SK-N-SH (cell line): ENCODE measurements around the gene RNU5D-1. TPM values are rescaled to one million over a fixed set of nuclear protein-coding genes. Genes with fewer than 3 reads are reported as not detected.

Source experiments
- CTCF ChIA-PET: fragments of 300-600, 350-600 bp; formaldehyde crosslinking; extraction: SDS; loops from one replicate; lab custom pipeline; 2021; lab: Yijun Ruan, JAX
- POLR2A ChIA-PET: fragments of 350-600 bp; sonication (Branson Sonifier 250); formaldehyde crosslinking; extraction: SDS; loops from one replicate; lab custom pipeline; 2020; ENCODE audit warnings: antibody characterized with exemption, inconsistent platforms; lab: Yijun Ruan, JAX
- DNase-seq: peaks from one replicate; pipeline ENCODE4 v3.0.0; 2012
- H2AFZ ChIP-seq: fragments of 200-600 bp; sonication (generic); 2 replicates; pipeline ENCODE4 v1.8.1; 2016; ENCODE audit warnings: antibody characterized with exemption, mild to moderate bottlenecking, low read depth
- H3F3A ChIP-seq: fragments of 200-600 bp; sonication (generic); replicated peaks from 2 replicates; pipeline ENCODE3; 2016; ENCODE audit warnings: antibody characterized with exemption, mild to moderate bottlenecking; ENCODE audit not compliant: insufficient read depth
- H3K27ac ChIP-seq, 2 experiments: fragments of 200-500 bp in 1 of 2; fragments of 200-600 bp in 1 of 2; sonication (Bioruptor generic) in 1 of 2; sonication (generic), shearing (Covaris generic) in 1 of 2; 2 replicates each; pipeline versions ENCODE4 v1.5.1 to v1.6.1; 2014 to 2016; ENCODE audit warnings: low read depth in 2 of 2, inconsistent platforms in 1 of 2, low read length in 1 of 2, mild to moderate bottlenecking in 1 of 2, mixed read lengths in 1 of 2
- H3K27me3 ChIP-seq: fragments of 200-600 bp; sonication (generic), shearing (Covaris generic); 2 replicates; pipeline ENCODE4 v1.6.1; 2016; ENCODE audit warnings: mixed run types; ENCODE audit not compliant: insufficient read depth
- H3K36me3 ChIP-seq, 2 experiments: fragments of 200-500 bp in 1 of 2; fragments of 200-600 bp in 1 of 2; sonication (Bioruptor generic) in 1 of 2; sonication (generic) in 1 of 2; replicated peaks in 1 of 2; 2 replicates each; pipeline versions ENCODE3 to v1.5.1; 2014 to 2016; ENCODE audit warnings: low read length in 1 of 2, mild to moderate bottlenecking in 1 of 2; ENCODE audit not compliant: insufficient read depth in 2 of 2, control insufficient read depth in 1 of 2
- H3K4me1 ChIP-seq, 2 experiments: fragments of 200-500 bp in 1 of 2; fragments of 200-600 bp in 1 of 2; sonication (Bioruptor generic) in 1 of 2; sonication (generic), shearing (Covaris generic) in 1 of 2; 2 replicates each; pipeline versions ENCODE4 v1.5.1 to v1.6.1; 2014 to 2016; ENCODE audit warnings: low read depth in 1 of 2, low read length in 1 of 2, mixed run types in 1 of 2; ENCODE audit not compliant: insufficient read depth in 2 of 2, control insufficient read depth in 1 of 2
- H3K4me2 ChIP-seq: fragments of 200-600 bp; sonication (generic), shearing (Covaris generic); 2 replicates; pipeline ENCODE4 v1.6.1; 2017; ENCODE audit warnings: mixed run types
- H3K4me3 ChIP-seq, 2 experiments: fragments of 200-500 bp in 1 of 2; fragments of 200-600 bp in 1 of 2; sonication (Bioruptor generic) in 1 of 2; sonication (generic), shearing (Covaris generic) in 1 of 2; 2 replicates each; pipeline versions ENCODE4 v1.5.1 to v1.8.1; 2014 to 2016; ENCODE audit warnings: low read depth in 2 of 2, inconsistent platforms in 1 of 2, low read length in 1 of 2, mild to moderate bottlenecking in 1 of 2, mixed read lengths in 1 of 2, moderate library complexity in 1 of 2
- H3K79me2 ChIP-seq: fragments of 200-600 bp; sonication (generic); 2 replicates; pipeline ENCODE4 v1.8.1; 2017; ENCODE audit warnings: mild to moderate bottlenecking; ENCODE audit not compliant: insufficient read depth
- H3K9ac ChIP-seq: fragments of 200-600 bp; sonication (generic); 2 replicates; pipeline ENCODE4 v1.6.1; 2017; ENCODE audit warnings: mixed run types
- H3K9me2 ChIP-seq: fragments of 200-600 bp; sonication (generic); 2 replicates; pipeline ENCODE4 v1.6.1; 2017; ENCODE audit warnings: mixed run types
- H3K9me3 ChIP-seq: fragments of 200-600 bp; sonication (generic); 2 replicates; pipeline ENCODE4 v1.6.1; 2017; ENCODE audit warnings: mixed run types, mild to moderate bottlenecking, moderate library complexity
- H4K20me1 ChIP-seq: fragments of 200-600 bp; sonication (generic); 2 replicates; pipeline ENCODE4 v1.6.1; 2017; ENCODE audit warnings: mild to moderate bottlenecking, mixed run types; ENCODE audit not compliant: insufficient read depth
- EP300 ChIP-seq, 2 experiments: IDR thresholded peaks; 2 replicates each; pipeline versions ENCODE4 v1.4.0 to v1.6.1; 2012; ENCODE audit warnings: borderline replicate concordance in 1 of 2, low read depth in 1 of 2, low read length in 1 of 2
- FOSL2 ChIP-seq: IDR thresholded peaks from 2 replicates; pipeline ENCODE4 v1.4.0; 2012; ENCODE audit warnings: low read depth, mild to moderate bottlenecking, moderate library complexity, borderline replicate concordance
- MXI1 ChIP-seq: IDR thresholded peaks from 2 replicates; pipeline ENCODE4 v1.6.1; 2012; ENCODE audit warnings: mild to moderate bottlenecking, low read depth, low read length, improper control_type of control experiment
- NFIC ChIP-seq: IDR thresholded peaks from 2 replicates; pipeline ENCODE4 v1.4.0; 2012; ENCODE audit warnings: borderline replicate concordance
- POLR2AphosphoS5 ChIP-seq: IDR thresholded peaks from 2 replicates; pipeline ENCODE4 v1.6.1; 2012; ENCODE audit warnings: low read depth, low read length
- RFX5 ChIP-seq: IDR thresholded peaks from 2 replicates; pipeline ENCODE4 v1.6.1; 2012; ENCODE audit warnings: mild to moderate bottlenecking, improper control_type of control experiment, low read length
- SIN3A ChIP-seq: IDR thresholded peaks from 2 replicates; pipeline ENCODE4 v1.6.1; 2012; ENCODE audit warnings: low read depth, mild to moderate bottlenecking, low read length, moderate library complexity, borderline replicate concordance
- TCF12 ChIP-seq: IDR thresholded peaks from 2 replicates; pipeline ENCODE4 v1.4.0; 2012
- WGBS: methylation state at CpG from one replicate; pipeline ENCODE4 v1.1.6; 2017; ENCODE audit warnings: low lambda C conversion rate; 5-methylcytosine and 5-hydroxymethylcytosine counted together
- polyA plus RNA-seq, 3 experiments: library from polyadenylated mRNA; depleted of rRNA; stranded (reverse); fragments of >200 nt; gene quantifications; 2 replicates each; pipeline ENCODE4 v1.2.3, GENCODE V29; 2012
- TF ChIP-seq, protein P1 (sequence below): fragments of 200-600 bp; sonication (generic); IDR thresholded peaks from 2 replicates; pipeline ENCODE4 v1.6.1; 2017; ENCODE audit warnings: antibody characterized with exemption, mild to moderate bottlenecking, moderate library complexity
- TF ChIP-seq, protein P2 (sequence below): fragments of 150-350 bp; IDR thresholded peaks from 2 replicates; pipeline ENCODE4 v1.6.1; 2016; ENCODE audit warnings: mild to moderate bottlenecking, low read depth, low read length
- TF ChIP-seq, protein P3 (sequence below): IDR thresholded peaks from 2 replicates; pipeline ENCODE4 v1.4.0; 2012; ENCODE audit warnings: low read depth, borderline replicate concordance
- TF ChIP-seq, protein P4 (sequence below): IDR thresholded peaks from 2 replicates; pipeline ENCODE4 v1.4.0; 2012; ENCODE audit warnings: low read depth, borderline replicate concordance
- TF ChIP-seq, protein P5 (sequence below): IDR thresholded peaks from 2 replicates; pipeline ENCODE4; 2012

The RNU5D-1 gene
- polyA plus RNA-seq, 1 of the 3 experiments (the other 2 are of a cell fraction): not detected

DNA sequence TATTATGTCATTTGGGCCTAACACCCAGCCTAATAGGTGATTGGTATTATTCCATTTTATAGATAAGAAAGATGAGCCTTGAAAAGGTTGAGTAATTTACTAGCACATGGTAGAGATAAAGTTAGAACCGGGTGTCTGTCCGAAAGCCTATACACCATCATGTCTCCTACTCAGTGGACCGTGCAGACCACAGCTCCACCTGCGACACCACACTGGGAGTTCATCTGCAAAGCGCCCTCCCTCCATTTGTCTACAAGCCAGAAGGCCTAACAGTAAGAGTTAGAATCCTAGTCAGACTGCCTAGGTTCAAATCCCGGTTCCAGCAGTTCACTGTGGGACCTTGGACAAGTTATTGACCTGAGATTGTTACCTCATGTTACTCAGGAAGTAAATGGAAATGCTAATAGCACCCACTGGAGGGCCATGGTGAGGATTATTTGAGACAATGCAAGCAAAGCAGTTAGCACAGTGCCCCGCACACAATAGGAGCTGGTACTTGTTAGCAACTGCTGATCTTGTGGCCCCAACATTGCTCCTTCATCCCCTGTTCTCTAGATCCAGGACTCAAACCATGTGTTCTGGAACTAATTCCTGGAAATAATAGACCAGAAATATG lies 36.0 kb downstream of the RNU5D-1 start:
- WGBS: 82% methylated on average over 7 of the region's 7 CpGs
- Histone ChIP-seq H4K20me1 (no peaks in the 10 kb centered on the region), H3K4me1 (no peaks in the 10 kb centered on the region), H3K9ac (no peak overlapping the region), H3K36me3 (no peaks in the 10 kb centered on the region), H2AFZ (no peak overlapping the region), H3K27me3 (no peaks in the 10 kb centered on the region), H3K79me2 (no peaks in the 10 kb centered on the region), H3K4me3 (no peak overlapping the region), H3K9me2 (no peaks in the 10 kb centered on the region), H3K9me3 (no peaks in the 10 kb centered on the region), H3F3A (no peaks in the 10 kb centered on the region), H3K4me2 (no peak overlapping the region), H3K27ac (no peak overlapping the region)
- no peak for DNase-seq
- ChIA-PET POLR2A (no interaction called here), CTCF (interaction anchor here (1.2 to 2.2 kb wide), 2 partner anchors 12 to 18 kb away, joined by 4 to 5 read pairs; no protein-coding TSS in a partner anchor)
- TF ChIP-seq MXI1 (no peak), NFIC (no peak)
- TF ChIP-seq, protein P1, sequence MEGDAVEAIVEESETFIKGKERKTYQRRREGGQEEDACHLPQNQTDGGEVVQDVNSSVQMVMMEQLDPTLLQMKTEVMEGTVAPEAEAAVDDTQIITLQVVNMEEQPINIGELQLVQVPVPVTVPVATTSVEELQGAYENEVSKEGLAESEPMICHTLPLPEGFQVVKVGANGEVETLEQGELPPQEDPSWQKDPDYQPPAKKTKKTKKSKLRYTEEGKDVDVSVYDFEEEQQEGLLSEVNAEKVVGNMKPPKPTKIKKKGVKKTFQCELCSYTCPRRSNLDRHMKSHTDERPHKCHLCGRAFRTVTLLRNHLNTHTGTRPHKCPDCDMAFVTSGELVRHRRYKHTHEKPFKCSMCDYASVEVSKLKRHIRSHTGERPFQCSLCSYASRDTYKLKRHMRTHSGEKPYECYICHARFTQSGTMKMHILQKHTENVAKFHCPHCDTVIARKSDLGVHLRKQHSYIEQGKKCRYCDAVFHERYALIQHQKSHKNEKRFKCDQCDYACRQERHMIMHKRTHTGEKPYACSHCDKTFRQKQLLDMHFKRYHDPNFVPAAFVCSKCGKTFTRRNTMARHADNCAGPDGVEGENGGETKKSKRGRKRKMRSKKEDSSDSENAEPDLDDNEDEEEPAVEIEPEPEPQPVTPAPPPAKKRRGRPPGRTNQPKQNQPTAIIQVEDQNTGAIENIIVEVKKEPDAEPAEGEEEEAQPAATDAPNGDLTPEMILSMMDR: no peak

DNA sequence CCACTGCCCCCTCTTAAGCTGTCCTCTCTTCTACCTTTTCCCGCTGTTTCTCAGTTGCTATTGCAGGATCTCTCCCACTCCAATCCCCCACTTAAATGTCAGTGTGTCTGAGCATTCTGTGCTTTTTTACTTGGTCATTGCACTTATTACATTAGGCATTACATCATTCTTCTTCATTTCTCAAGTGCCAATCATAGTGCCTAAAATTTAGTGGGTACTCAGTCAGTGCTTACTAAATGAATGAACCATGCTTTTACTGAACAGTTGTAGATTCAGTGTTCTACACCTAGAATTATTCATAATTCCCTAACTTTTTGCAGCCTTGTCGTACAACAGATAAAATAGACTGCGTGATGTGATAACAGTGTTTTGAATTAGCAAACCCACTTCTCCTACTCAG lies 37.1 kb downstream of the RNU5D-1 start:
- Histone ChIP-seq H3F3A (no peaks in the 10 kb centered on the region), H3K27ac (no peak overlapping the region), H3K9me3 (no peaks in the 10 kb centered on the region), H3K36me3 (no peaks in the 10 kb centered on the region), H3K4me3 (no peak overlapping the region), H3K79me2 (no peaks in the 10 kb centered on the region), H4K20me1 (no peaks in the 10 kb centered on the region), H3K4me2 (no peak overlapping the region), H3K9ac (no peak overlapping the region), H3K27me3 (no peaks in the 10 kb centered on the region), H3K9me2 (no peaks in the 10 kb centered on the region), H3K4me1 (no peaks in the 10 kb centered on the region), H2AFZ (no peak overlapping the region)
- CTCF ChIA-PET: interaction anchor here (2.2 to 2.8 kb wide), 2 partner anchors 17 to 38 kb away, joined by 5 to 8 read pairs; partner anchors contain the start of gene RNU5D-1
- TF ChIP-seq RFX5: no peak
- TF ChIP-seq, protein P2, sequence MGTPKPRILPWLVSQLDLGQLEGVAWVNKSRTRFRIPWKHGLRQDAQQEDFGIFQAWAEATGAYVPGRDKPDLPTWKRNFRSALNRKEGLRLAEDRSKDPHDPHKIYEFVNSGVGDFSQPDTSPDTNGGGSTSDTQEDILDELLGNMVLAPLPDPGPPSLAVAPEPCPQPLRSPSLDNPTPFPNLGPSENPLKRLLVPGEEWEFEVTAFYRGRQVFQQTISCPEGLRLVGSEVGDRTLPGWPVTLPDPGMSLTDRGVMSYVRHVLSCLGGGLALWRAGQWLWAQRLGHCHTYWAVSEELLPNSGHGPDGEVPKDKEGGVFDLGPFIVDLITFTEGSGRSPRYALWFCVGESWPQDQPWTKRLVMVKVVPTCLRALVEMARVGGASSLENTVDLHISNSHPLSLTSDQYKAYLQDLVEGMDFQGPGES: no peak
- TF ChIP-seq, protein P3, sequence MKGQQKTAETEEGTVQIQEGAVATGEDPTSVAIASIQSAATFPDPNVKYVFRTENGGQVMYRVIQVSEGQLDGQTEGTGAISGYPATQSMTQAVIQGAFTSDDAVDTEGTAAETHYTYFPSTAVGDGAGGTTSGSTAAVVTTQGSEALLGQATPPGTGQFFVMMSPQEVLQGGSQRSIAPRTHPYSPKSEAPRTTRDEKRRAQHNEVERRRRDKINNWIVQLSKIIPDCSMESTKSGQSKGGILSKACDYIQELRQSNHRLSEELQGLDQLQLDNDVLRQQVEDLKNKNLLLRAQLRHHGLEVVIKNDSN: no peak
- TF ChIP-seq EP300 (IDR thresholded peaks at IDR 0.05; ENCODE audit: borderline replicate concordance in 1 of 2, low read depth in 1 of 2, low read length in 1 of 2): no peak
- TF ChIP-seq, protein P4, sequence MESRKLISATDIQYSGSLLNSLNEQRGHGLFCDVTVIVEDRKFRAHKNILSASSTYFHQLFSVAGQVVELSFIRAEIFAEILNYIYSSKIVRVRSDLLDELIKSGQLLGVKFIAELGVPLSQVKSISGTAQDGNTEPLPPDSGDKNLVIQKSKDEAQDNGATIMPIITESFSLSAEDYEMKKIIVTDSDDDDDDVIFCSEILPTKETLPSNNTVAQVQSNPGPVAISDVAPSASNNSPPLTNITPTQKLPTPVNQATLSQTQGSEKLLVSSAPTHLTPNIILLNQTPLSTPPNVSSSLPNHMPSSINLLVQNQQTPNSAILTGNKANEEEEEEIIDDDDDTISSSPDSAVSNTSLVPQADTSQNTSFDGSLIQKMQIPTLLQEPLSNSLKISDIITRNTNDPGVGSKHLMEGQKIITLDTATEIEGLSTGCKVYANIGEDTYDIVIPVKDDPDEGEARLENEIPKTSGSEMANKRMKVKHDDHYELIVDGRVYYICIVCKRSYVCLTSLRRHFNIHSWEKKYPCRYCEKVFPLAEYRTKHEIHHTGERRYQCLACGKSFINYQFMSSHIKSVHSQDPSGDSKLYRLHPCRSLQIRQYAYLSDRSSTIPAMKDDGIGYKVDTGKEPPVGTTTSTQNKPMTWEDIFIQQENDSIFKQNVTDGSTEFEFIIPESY: no peak
- TF ChIP-seq POLR2AphosphoS5: no peak
- no peak for TF ChIP-seq FOSL2
- no peak for TF ChIP-seq MXI1
- TF ChIP-seq SIN3A: no peak
- no peak for TF ChIP-seq TCF12
- TF ChIP-seq, protein P5, sequence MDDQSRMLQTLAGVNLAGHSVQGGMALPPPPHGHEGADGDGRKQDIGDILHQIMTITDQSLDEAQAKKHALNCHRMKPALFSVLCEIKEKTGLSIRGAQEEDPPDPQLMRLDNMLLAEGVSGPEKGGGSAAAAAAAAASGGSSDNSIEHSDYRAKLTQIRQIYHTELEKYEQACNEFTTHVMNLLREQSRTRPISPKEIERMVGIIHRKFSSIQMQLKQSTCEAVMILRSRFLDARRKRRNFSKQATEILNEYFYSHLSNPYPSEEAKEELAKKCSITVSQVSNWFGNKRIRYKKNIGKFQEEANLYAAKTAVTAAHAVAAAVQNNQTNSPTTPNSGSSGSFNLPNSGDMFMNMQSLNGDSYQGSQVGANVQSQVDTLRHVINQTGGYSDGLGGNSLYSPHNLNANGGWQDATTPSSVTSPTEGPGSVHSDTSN: no peak
- WGBS: 99% methylated on average over 3 of the region's 3 CpGs
- no peak for DNase-seq
- POLR2A ChIA-PET: no interaction called here
